Pancreas (tissue), 10 donors: ENCODE results near the gene SPATA2L. TPM values are rescaled to one million over a fixed set of nuclear protein-coding genes. Genes with fewer than 3 reads are reported as not detected.

Experiments
- ATAC-seq, 4 donors: fragments of 200-7000 bp; cut with Tn5 transposase; one replicate each; pipeline versions ENCODE4 v1.8.0 to v1.9.1; 2020; ENCODE audit warnings: mild to moderate bottlenecking in 4 of 4, moderate library complexity in 4 of 4
- DNase-seq, 6 donors: peaks; one replicate each; pipeline ENCODE4 v3.0.0-alpha.2; 2020
- FAIRE-seq: peaks from 2 replicates; lab custom pipeline; 2012; peaks lifted over from hg19 to GRCh38; lab: Jason Lieb, UNC
- H3K27ac ChIP-seq, 4 donors: fragments of 200-600 bp; sonication (generic); 1 replicate in 3 of 4; 2 replicates in 1 of 4; pipeline versions ENCODE4 v1.5.0 to v1.8.0; 2020
- H3K27me3 ChIP-seq, 4 donors: fragments of 200-600 bp; one replicate each; pipeline ENCODE4 v1.8.0; 2021
- H3K36me3 ChIP-seq, 3 donors: fragments of 200-600 bp; sonication (generic) in 1 of 3; one replicate each; pipeline versions ENCODE4 v1.5.0 to v1.8.0; 2020 to 2021
- H3K4me1 ChIP-seq, 3 donors: fragments of 200-600 bp; one replicate each; pipeline ENCODE4 v1.8.0; 2021
- H3K4me3 ChIP-seq, 4 donors: fragments of 200-600 bp; sonication (generic) in 2 of 4; one replicate each; pipeline versions ENCODE4 v1.5.0 to v1.8.0; 2020 to 2021
- H3K9me3 ChIP-seq, 4 donors: fragments of 200-600 bp; one replicate each; pipeline ENCODE4 v1.8.0; 2021
- CTCF ChIP-seq, 4 donors: fragments of 200-600 bp; sonication (generic) in 3 of 4; IDR thresholded peaks; one replicate each; pipeline versions ENCODE4 v1.5.0 to v1.8.0; 2021; ENCODE audit warnings: antibody characterized with exemption in 4 of 4
- WGBS, 2 donors: extraction: QIAGEN DNeasy Blood & Tissue Kit; methylation state at CpG; one replicate each; pipeline ENCODE4 v1.1.7; 2013; 5-methylcytosine and 5-hydroxymethylcytosine counted together
- intact Hi-C, 3 donors: fragments of 100-400 bp; cut with DNase I; formaldehyde crosslinking; loops; one replicate each; pipeline versions ENCODE4 v1.11.1 to v1.14.2; 2022
- polyA plus RNA-seq, 2 donors: library from polyadenylated mRNA; stranded (reverse); fragments of 200-250 nt; gene quantifications; one replicate each; pipeline ENCODE4 v1.2.3, GENCODE V29; 2013
- total RNA-seq, 6 donors: library from RNA; stranded (reverse); fragmentation: NEBNext Ultra II Directional in 4 of 6; extraction: Animal tissue kit (Norgen Biotek cat#: 25700) in 4 of 6; gene quantifications; one replicate each; pipeline versions ENCODE4 v1.2.1 to v1.2.4, GENCODE V29; 2021 to 2023
- donor health status: healthy with polysubstance abuse.
- donor health status: DM: no; HTN: no; CAD: no; lungs with moderate emphysema.
- donor health status: DM: no; HTN: no; CAD: no.
- donor health status: control.
- donor health status: control.
- donor health status: Bipolar disorder and iron deficiency.
- donor health status: DM: yes; HTN: yes; CAD: no.
- donor health status: DM: no; HTN: no; CAD: no.
- donor health status: DM: no; HTN: no; CAD: no.
- donor health status: DM: yes; HTN: yes; CAD: no.

Gene SPATA2L
- total and polyA plus RNA-seq, 8 donors, result 9.2 to 22.3 (median 13.5) TPM

- H3K9me3 ChIP-seq, result no peaks in the 10 kb centered on the region
- peaks cover 7 to 9% (median 8%) of the 10 kb centered on the region in 3 donors for H3K4me1 ChIP-seq
- peak overlapping the region; percentile 89 to 97 (median 96) for H3K27ac ChIP-seq
- H3K4me3 ChIP-seq, result peak overlapping the region; percentile 75 to 94 (median 87)
- ATAC-seq, result peak; percentile 27 to 50 (median 36)
- no peak for TF ChIP-seq CTCF (IDR thresholded peaks at IDR 0.05)
- peak; percentile 60 to 91 (median 77) for DNase-seq
- peaks cover 0 to 8% (median 0%) of the 10 kb centered on the region in 3 donors for H3K36me3 ChIP-seq
- intact Hi-C loops, result no loop called here
- no peaks in the 10 kb centered on the region for H3K27me3 ChIP-seq
- 0% methylated on average over 23 to 29 of the region's 29 CpGs for whole genome bisulfite sequencing, 2 donors
- no peak for FAIRE-seq
Measured at GRCh38 chr16:89720551-89720812, 19.0 kb upstream of the SPATA2L start.

- no peaks in the 10 kb centered on the region for H3K27me3 ChIP-seq
- intact Hi-C loops, result loop anchor here in 1 of 3 donors (10.0 kb wide), 1 partner anchor 77 kb away; no protein-coding TSS in a partner anchor
- no peaks in the 10 kb centered on the region for H3K36me3 ChIP-seq
- H3K4me1 ChIP-seq, result peaks cover 6 to 8% (median 7%) of the 10 kb centered on the region in 3 donors
- DNase-seq (no peak), FAIRE-seq (no peak), ATAC-seq (no peak)
- no peaks in the 10 kb centered on the region for H3K9me3 ChIP-seq
- no peak for TF ChIP-seq CTCF (IDR thresholded peaks at IDR 0.05)
- no peak overlapping the region for H3K27ac ChIP-seq
- no peak overlapping the region for H3K4me3 ChIP-seq
- 81 to 88% methylated on average over 24 of the region's 24 CpGs for WGBS, 2 donors
Measured at GRCh38 chr16:89717688-89718505, 16.4 kb upstream of the SPATA2L start.

- Histone ChIP-seq H3K4me3 (no peak overlapping the region), H3K36me3 (no peaks in the 10 kb centered on the region), H3K4me1 (peaks cover 0 to 7% (median 0%) of the 10 kb centered on the region in 3 donors), H3K9me3 (no peaks in the 10 kb centered on the region), H3K27me3 (no peaks in the 10 kb centered on the region), H3K27ac (no peak overlapping the region)
- 84 to 91% methylated on average over 26 to 29 of the region's 29 CpGs for WGBS, 2 donors
- ATAC-seq, result no peak
- TF ChIP-seq CTCF (IDR thresholded peaks at IDR 0.05), result no peak
- peak in 1 of 6 donors; percentile 54 for DNase-seq
- intact Hi-C loops, result loop anchor here in 1 of 3 donors (10.0 kb wide), 1 partner anchor 78 kb away; no protein-coding TSS in a partner anchor
- no peak for FAIRE-seq
Measured at GRCh38 chr16:89716916-89717687, 15.6 kb upstream of the SPATA2L start.

- DNase-seq (peak in 1 of 6 donors; percentile 73), ATAC-seq (no peak), FAIRE-seq (no peak)
- Histone ChIP-seq H3K27me3 (no peaks in the 10 kb centered on the region), H3K4me1 (peaks cover 0 to 9% (median 0%) of the 10 kb centered on the region in 3 donors), H3K27ac (no peak overlapping the region), H3K36me3 (no peaks in the 10 kb centered on the region), H3K9me3 (no peaks in the 10 kb centered on the region), H3K4me3 (no peak overlapping the region)
- 92 to 94% methylated on average over 15 of the region's 15 CpGs for whole genome bisulfite sequencing, 2 donors
- no peak for TF ChIP-seq CTCF (IDR thresholded peaks at IDR 0.05)
- intact Hi-C loops, result loop anchor here in 1 of 3 donors (10.0 kb wide), 1 partner anchor 78 kb away; no protein-coding TSS in a partner anchor
Measured at GRCh38 chr16:89716493-89716892, 15.0 kb upstream of the SPATA2L start.
